ENCODE data around the gene PHF12. TPM values are rescaled to one million over a fixed set of nuclear protein-coding genes. Genes with fewer than 3 reads are reported as not detected.

The PHF12 gene
- total and polyA plus RNA-seq, 2 of the 13 experiments (the other 11 are each of a cell fraction or from before 2014, with no cell fraction given): 9.8 to 17.1 TPM

DNA sequence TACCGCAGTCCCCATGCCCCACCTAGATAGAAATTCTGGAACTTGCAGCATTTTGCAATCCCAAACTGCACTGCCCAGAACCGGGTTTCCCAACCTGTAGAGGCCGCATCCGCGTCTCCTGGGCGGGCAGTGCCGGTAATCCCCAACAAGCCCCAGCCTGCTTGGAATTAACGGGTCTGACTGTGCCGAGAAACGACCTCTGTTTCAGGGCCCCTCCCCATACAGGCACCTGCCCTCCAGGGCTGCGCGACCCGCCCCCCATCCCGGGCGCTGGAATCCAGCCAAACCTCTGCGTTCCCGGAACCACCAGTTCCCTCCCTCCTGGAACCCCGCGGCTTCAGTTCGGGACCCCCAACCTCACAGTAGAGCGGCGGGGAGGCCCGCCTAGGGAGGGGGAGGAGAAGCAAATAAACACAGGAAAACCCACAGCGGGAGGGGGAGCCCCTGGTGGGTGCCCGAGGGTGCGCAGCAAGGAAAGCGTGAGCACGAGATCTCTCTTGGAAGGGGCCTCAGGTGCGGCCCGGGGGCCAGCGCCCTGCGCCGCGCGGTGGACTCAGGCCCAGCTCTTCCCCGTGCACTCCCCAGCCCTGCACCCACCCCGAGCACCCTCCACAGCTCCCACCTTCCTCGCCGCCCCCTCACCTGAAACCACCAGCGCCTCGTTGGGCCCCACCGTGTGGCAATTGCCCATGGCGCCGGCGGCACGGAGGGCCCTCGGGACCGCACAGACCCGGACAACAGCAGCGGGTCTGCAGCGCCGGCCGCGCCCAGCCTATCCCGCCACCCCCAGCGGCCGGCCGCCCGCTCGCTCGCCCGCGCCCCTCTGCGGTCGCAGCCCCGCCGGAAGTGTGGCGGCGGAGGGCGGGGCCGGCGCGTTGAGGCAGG, 54.2 kb downstream of the PHF12 start, which contains the start of gene FLOT2 (continued):
- TF ChIP-seq ZNF276 (CRISPR knock-in tag; IDR thresholded peaks at IDR 0.05; ENCODE audit: low read depth) (no peak; the same call in 1 of the 2 replicates), SALL2 (CRISPR knock-in tag; IDR thresholded peaks at IDR 0.05) (peak; percentile 68; the same call in 1 of the 2 replicates), NCOR1 (IDR thresholded peaks at IDR 0.05; ENCODE audit: borderline replicate concordance, low read length) (no peak), ZNF776 (CRISPR knock-in tag; IDR thresholded peaks at IDR 0.05) (peak; percentile 22; the same call in 1 of the 2 replicates), SP5 (CRISPR knock-in tag; IDR thresholded peaks at IDR 0.05; ENCODE audit: borderline replicate concordance, low read depth) (peak; percentile 50; the same call in 1 of the 2 replicates), ZNF180 (CRISPR knock-in tag; IDR thresholded peaks at IDR 0.05; ENCODE audit: borderline replicate concordance, low read depth) (no peak), HMG20B (CRISPR knock-in tag; conservative IDR thresholded peaks at IDR 0.05) (no peak), ZNF484 (CRISPR knock-in tag; IDR thresholded peaks at IDR 0.05; ENCODE audit: borderline replicate concordance, low read depth) (no peak), KLF9 (CRISPR knock-in tag; IDR thresholded peaks at IDR 0.05; ENCODE audit: low read depth) (no peak), RNF219 (CRISPR knock-in tag; IDR thresholded peaks at IDR 0.05) (no peak), NFKBIZ (CRISPR knock-in tag; IDR thresholded peaks at IDR 0.05) (no peak), ZNF253 (CRISPR knock-in tag; IDR thresholded peaks at IDR 0.05; ENCODE audit: borderline replicate concordance) (peak; percentile 78; the same call in 1 of the 2 replicates), ZMYM2 (CRISPR knock-in tag; IDR thresholded peaks at IDR 0.05) (0 out of 2 replicates have a peak, but pooled peaks have one; percentile 19), KDM2A (CRISPR knock-in tag; IDR thresholded peaks at IDR 0.05; ENCODE audit: borderline replicate concordance, low read depth) (peak; percentile 94), RAD21 (CRISPR knock-in tag; IDR thresholded peaks at IDR 0.05) (peak; percentile 49; the same call in 1 of the 2 replicates), ZSCAN20 (CRISPR knock-in tag; IDR thresholded peaks at IDR 0.05; ENCODE audit: borderline replicate concordance) (peak; percentile 26; the same call in 1 of the 2 replicates), CENPBD1 (CRISPR knock-in tag; IDR thresholded peaks at IDR 0.05; ENCODE audit: borderline replicate concordance, low read depth) (no peak), RBM39 (IDR thresholded peaks at IDR 0.05; ENCODE audit: low read depth, low read length, poor library complexity, severe bottlenecking) (peak; percentile 54)
- TF ChIP-seq, protein P1, sequence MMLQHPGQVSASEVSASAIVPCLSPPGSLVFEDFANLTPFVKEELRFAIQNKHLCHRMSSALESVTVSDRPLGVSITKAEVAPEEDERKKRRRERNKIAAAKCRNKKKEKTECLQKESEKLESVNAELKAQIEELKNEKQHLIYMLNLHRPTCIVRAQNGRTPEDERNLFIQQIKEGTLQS (CRISPR knock-in tag; IDR thresholded peaks at IDR 0.05): 0 out of 2 replicates have a peak, but pooled peaks have one; percentile 16
- TF ChIP-seq, protein P2, sequence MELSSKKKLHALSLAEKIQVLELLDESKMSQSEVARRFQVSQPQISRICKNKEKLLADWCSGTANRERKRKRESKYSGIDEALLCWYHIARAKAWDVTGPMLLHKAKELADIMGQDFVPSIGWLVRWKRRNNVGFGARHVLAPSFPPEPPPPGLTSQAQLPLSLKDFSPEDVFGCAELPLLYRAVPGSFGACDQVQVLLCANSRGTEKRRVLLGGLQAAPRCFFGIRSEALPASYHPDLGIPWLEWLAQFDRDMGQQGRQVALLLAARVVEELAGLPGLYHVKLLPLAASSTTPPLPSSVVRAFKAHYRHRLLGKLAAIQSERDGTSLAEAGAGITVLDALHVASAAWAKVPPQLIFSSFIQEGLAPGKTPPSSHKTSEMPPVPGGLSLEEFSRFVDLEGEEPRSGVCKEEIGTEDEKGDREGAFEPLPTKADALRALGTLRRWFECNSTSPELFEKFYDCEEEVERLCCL (CRISPR knock-in tag; IDR thresholded peaks at IDR 0.05; ENCODE audit: borderline replicate concordance): no peak
- TF ChIP-seq, protein P3, sequence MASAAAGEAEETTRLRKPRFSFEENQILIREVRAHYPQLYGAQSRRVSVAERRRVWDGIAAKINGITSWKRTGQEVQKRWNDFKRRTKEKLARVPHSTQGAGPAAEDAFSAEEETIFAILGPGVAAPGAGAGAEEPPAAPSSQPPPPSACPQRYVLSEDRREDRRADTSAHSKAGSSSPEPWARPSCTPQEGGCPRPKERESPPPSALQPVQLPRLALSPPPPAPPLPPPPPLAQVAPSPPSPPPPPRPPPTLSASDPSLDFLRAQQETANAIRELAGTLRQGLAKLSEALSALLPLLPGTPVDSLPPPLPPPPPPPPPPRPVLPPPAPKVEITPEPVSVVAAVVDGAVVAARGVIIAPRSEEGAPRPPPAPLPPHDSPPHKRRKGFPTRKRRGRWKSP (CRISPR knock-in tag; IDR thresholded peaks at IDR 0.05): peak; percentile 31; the same call in 1 of the 2 replicates
